ENCODE measurements around the gene ELK4.

ELK4 gene

GRCh38 chr1:205631768-205632668 lies at the start of gene ELK4:
ELK4 (minus strand) TSS chr1:205632011; CDS start chr1:205623882, 8,129 bp downstream.
- DNase-seq (ENCODE audit: low read depth in 3 of 3, low spot score in 1 of 3), result peak; percentile 99

DNA sequence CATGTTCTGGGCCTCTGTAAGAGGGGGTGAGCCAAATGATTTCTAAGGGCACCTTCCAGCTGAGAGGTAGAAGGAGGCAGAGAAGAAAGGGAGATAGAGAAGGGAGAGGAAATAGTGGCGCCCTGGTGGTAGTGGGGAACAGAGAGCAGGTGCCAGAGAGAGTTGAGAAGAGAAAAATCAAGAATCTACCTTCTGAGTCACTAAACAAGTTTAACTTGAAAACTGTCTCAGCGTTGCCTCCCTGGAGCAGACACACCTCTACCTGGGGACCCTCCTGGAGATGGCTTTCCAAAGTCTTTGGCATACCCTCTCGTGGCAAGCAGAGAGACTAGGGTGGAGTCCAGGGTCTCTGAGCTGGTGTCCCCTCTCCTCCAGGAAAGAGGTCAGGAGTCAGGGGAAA lies 49.6 kb upstream of the ELK4 start:
- DNase-seq (ENCODE audit: low read depth in 3 of 3, low spot score in 1 of 3), result no peak

GRCh38 chr1:205680073-205680851 lies 48.5 kb upstream of the ELK4 start, which contains the start of gene SLC45A3:
SLC45A3 (minus strand) TSS chr1:205680509; CDS start chr1:205664656, 15,853 bp downstream.
- peak in 1 of 3 donors; percentile 30 for DNase-seq (ENCODE audit: low read depth in 3 of 3, low spot score in 1 of 3)

DNA sequence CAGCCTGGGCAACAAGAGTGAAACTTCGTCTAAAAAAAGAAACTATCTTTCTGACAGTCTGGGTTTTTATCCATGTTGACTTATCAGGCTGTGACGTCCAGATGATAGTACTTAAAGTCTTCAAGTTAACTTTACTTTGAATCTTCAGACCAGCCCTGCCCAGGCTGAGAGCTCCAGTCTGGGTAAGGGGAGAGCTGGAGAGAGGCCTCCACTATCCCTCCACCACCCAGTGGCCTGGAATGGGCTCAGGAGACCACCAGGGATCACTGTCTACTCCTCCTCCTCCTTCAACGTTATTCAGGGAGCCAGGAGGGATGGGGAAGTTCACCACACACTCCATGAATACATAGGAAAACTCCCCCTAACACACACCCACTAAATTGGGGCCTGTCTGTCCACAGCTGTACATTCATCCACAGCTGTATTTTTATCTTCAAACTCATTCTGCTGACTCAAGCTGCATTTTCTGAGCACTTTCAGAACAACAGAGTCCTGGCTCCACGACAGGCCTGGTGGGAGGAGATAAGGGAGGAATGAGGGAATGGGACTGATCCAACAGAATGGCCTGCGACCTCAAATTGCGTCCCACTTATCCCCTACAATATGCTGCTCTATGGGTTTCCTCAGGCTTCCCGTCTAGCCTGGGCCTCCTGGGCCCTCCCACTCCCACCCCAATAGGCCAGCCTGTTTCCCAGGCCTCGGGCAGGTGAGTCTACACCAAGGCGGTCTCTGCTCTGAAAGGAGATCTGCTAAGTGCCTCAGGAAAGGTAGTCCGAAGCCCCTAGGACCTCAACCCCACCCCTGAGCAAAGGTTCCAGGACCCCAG lies 46.7 kb upstream of the ELK4 start:
- no peak for DNase-seq (ENCODE audit: low read depth in 3 of 3, low spot score in 1 of 3)

DNA sequence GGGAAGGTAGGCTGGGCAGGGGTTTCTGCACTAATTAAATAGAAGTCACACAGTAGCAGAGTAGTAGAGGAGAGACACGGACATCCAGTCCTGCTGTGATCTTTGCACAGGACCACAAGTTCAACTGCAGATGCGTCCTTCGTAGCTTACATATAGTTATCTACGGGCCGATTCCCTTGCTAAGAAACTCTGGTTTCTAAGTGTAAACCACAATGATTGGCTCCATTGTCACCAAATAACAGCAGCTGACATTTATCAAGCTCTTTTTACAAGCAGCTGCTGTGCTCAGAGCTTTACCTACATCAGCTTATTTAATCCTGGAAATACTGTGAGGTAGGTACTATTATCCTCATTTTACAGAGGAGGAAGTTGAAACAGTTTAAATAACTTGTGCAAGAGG lies 45.4 kb upstream of the ELK4 start:
- DNase-seq (ENCODE audit: low read depth in 3 of 3, low spot score in 1 of 3), result no peak

DNA sequence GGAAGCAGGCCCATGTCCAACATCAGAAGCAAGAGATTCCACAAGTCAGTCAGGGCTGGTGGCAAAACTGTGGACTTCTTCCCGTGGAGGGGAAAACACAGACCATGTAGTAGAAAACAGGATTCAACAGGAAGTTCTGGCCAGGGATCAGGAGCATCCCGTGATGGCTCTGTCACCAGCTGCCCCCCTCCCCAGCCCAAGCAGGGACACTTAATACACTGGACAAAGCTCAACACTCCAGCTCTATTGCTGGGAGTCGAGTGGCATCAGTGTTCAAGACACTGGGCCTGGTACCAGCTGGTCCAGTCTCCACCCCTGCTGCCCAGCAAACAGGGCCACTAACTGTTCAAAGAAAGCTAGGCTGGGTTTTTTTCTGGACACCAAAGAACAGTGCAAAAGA lies 44.8 kb upstream of the ELK4 start:
- no peak for DNase-seq (ENCODE audit: low read depth in 3 of 3, low spot score in 1 of 3)

GRCh38 chr1:205676002-205676401 lies 44.2 kb upstream of the ELK4 start:
- no peak for DNase-seq (ENCODE audit: low read depth in 3 of 3, low spot score in 1 of 3)

GRCh38 chr1:205675247-205675646 lies 43.4 kb upstream of the ELK4 start:
- DNase-seq (ENCODE audit: low read depth in 3 of 3, low spot score in 1 of 3), result no peak

DNA sequence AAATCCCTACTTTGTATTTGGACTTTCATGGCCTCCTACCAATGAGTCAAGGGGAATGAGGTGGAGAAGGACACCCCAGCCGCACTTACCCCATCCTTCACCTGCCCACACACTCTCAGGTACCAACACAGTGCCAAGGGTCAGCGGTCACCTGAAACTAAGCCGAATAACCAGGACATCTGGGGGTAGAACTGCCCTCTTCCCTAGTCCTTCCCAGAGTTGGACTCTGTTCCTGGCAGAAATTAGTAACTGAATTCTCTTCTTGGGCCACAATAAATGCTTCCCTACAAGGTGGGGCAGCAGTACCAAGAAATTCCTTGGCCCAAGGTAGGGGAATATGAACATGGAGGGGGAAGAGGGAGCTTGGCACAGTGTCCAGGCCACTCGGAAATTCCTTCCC lies 41.2 kb upstream of the ELK4 start:
- no peak for DNase-seq (ENCODE audit: low read depth in 3 of 3, low spot score in 1 of 3)

DNA sequence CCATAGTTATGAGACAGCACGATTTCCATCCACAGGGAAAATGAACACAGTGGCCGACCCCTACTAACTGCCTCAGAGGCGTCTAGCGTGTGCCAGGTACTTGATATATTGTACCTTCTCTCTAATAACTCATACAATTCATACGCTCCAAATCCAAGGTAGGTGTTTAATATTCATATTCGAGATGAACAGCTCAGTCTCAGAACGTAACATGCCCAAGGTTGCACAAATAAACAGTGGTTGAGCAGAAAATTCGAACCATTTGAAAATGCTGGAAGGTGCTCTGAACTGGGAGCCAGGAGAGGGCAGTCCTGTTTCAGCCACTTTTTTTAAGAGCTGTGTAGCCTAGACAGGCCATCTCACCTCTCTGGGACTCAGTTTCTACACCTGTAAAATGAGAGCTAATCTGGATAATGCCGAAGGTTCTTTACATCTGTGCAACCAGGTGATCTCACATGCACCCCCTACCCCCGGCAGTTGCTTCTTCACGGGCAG lies 40.6 kb upstream of the ELK4 start:
- no peak for DNase-seq (ENCODE audit: low read depth in 3 of 3, low spot score in 1 of 3)

GRCh38 chr1:205670611-205671430 lies 39.0 kb upstream of the ELK4 start:
- no peak for DNase-seq (ENCODE audit: low read depth in 3 of 3, low spot score in 1 of 3)

- no peak for DNase-seq (ENCODE audit: low read depth in 3 of 3, low spot score in 1 of 3)
These were observed 38.3 kb upstream of the ELK4 start for GRCh38 chr1:205670150-205670446.

- DNase-seq (ENCODE audit: low read depth in 3 of 3, low spot score in 1 of 3), result no peak
These were observed 37.7 kb upstream of the ELK4 start for GRCh38 chr1:205669341-205670149.

DNA sequence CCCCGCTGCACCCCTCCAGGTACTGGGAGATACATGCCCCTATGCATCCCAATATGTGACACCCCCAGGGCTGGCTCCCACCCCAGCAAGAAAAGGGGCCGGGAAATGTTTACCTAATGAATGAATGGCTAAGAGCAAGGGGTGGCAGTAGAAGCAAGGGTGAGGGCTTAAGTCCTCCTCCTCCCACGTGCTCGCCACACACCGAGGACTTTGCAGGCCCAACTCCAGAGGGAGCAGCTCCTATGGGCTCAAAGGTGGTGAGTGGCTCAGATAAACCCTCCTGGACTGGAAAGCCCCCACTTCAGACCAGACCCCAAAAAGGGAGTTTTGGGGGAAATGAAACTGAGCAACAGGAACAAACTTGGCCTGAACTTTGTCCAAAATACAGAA lies 37.1 kb upstream of the ELK4 start:
- DNase-seq (ENCODE audit: low read depth in 3 of 3, low spot score in 1 of 3), result no peak

- DNase-seq (ENCODE audit: low read depth in 3 of 3, low spot score in 1 of 3), result no peak
These were observed 36.3 kb upstream of the ELK4 start for GRCh38 chr1:205667909-205668643.

GRCh38 chr1:205666372-205667166 lies 34.8 kb upstream of the ELK4 start:
- no peak for DNase-seq (ENCODE audit: low read depth in 3 of 3, low spot score in 1 of 3)

DNA sequence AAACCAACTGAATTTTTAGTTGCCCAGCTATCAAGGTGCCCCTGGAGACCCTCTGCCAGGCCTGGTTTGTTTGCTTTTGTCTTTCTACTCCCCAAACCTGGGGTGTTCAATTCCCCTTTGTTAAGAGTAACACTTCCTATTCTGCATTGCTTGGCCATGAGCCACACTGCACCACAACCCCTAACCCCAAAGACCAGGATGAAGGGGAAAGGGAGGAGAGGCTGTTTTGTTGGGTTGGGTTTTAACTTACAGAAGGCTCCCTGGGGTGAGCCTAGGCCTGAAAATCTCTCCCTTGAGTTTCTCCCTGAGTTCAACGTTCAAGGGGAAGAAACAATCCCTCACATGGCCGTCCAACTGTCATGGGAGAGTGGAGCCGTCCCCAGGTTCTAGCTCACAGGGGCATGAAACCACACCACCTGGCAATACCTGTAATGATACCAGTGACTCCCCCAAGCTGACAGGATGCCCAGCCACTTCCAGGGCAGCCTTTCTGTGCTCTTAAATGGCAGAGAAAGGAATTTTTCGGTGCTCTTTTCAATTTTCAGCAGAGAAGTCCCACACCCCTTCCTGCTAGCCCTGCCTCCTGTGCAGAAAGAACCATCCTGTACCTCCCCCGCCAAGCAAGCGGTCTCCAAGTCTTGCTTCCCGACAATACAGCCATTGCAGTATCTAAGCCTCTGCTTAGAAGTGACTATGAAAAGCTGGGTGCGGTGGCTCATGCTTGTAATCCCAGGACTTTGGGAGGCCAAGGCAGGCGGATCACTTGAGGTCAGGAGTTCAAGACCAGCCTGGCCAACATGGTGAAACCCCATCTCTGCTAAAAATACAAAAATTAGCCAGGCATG lies 33.6 kb upstream of the ELK4 start:
- no peak for DNase-seq (ENCODE audit: low read depth in 3 of 3, low spot score in 1 of 3)
